Globus pallidus (tissue), 1 donor: Measurements from ENCODE around the gene LARGE1.

ENCODE experiments used
- DNase-seq: peaks from one replicate; pipeline ENCODE4 v3.0.0-alpha.2; 2015; ENCODE audit warnings: low spot score

LARGE1 gene

GRCh38 chr22:33774781-33775180 is 145.5 kb downstream of the LARGE1 start:
- no peak for DNase-seq

GRCh38 chr22:33772745-33773144 is 147.5 kb downstream of the LARGE1 start:
- no peak for DNase-seq

GRCh38 chr22:33771136-33771535 is 149.1 kb downstream of the LARGE1 start:
- no peak for DNase-seq

DNA sequence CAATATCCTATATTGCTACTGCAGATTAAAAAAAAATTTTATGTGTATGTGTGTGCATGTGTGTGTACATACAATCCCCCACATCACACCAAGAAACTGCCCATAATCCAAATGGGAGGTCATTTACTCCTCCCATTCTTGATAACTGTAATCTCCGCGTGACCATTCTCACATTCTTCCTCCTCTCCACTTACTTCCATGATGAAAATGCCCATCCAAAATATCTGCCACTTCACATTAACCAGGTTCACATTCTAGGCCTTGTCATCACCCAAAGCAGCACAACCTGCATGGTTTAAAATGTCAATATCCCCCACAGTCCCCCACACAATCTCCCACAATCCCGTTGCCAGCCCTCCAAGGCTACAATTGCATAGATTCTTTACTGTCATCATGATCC is 149.6 kb downstream of the LARGE1 start:
- no peak for DNase-seq

DNA sequence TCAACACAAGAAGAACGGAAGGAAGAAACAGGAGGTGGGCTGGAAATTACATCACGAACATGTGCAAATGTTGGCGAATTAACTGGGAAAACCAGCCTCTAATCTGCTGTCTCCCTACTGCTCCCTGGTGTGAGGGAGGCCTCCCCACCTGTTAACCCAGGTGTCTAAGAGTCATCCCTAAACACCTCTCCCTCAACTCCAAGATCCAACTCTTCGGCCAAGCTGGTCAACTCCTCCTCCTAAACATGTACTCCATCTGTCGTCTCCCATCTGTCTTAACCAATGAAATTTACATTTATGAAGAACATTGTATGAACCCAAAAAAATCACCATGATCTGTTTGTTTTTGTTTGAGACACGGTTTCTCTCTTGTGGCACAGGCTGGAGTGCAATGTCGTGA is 154.2 kb downstream of the LARGE1 start:
- no peak for DNase-seq

DNA sequence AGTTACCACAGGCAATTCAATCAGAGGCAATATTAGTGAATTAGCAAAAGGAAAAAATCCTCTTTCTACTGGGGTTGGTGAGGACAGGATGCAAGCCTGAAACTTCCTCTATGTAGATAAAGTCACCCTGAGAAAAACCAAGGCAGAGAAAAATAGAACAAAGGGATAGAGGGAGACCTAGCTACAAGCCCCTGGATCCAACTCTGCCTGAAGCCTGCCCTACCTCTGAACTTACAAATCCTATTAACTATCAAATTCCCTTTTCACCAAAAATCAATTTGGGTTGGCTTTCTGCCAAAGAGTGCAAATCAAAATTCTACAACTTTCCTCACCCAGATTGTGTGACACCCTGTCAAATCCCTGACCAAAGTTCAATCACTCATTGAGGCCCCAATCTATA is 161.3 kb downstream of the LARGE1 start:
- DNase-seq = no peak

- no peak for DNase-seq
These were observed 162.3 kb downstream of the LARGE1 start for GRCh38 chr22:33757802-33758483.

GRCh38 chr22:33757041-33757801 is 163.1 kb downstream of the LARGE1 start:
- DNase-seq = no peak

DNA sequence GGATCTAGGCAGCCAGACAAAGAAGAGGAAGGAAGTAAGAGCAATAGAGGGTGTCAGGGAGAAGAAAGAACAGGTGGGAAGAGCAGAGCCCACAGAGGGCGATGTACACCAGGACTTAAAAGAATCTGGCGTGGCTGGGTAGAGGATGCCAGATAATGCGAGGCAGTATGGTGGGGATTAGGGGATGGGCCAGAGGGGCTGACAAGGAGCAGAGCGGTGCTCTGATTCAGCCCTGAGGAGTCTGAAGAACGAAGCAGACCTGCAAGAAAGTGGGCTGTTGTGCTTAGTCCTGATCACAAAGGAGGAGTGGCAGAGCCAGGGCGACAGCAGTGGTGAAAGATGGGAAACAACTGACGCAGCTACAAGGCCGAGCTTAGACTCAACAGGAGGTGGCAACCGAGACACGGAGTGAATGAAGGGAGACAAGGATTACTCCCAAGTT is 163.7 kb downstream of the LARGE1 start:
- no peak for DNase-seq

GRCh38 chr22:33748714-33749113 is 171.6 kb downstream of the LARGE1 start:
- DNase-seq = no peak

- no peak for DNase-seq
These were observed 172.6 kb downstream of the LARGE1 start for GRCh38 chr22:33747576-33748180.

DNA sequence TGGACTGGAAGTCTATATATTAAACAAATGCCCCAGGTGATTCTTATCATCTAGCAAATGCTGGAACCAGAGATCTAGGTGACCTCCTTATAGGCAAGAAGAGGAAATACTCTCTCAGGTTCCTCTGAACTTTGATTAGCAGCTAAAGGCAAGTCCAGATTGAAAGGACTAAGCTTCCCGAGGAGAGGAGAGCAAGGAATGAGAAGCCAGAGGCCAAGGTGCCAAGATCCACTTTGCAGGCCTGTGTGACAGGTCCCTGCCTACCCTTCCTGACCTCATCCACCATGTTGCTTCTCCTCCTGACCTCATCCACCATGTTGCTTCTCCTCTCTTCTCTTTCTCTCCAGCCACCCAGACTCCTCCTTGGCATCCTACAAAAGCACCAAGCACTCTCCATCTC is 173.2 kb downstream of the LARGE1 start:
- no peak for DNase-seq

GRCh38 chr22:33746501-33746928 is 173.8 kb downstream of the LARGE1 start:
- no peak for DNase-seq

DNA sequence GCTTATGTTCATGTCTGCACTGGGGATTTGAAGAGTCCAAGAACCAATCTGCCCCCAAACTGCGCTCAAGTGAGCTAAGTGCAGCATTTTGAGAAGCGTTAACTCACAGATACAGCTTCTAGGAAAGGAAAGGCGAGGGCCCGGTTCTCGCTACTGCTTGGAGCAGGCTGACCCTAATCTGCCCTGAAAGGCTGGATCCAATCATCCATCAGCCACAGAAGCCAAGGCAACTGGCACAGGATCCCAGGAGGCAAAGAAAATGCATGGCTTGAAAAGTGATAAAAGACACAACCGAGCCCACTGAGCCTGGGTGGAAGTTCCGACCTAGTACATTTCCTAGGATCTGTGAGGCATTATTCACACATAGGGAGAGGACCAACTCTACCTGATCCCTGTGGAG is 174.8 kb downstream of the LARGE1 start:
- no peak for DNase-seq

DNA sequence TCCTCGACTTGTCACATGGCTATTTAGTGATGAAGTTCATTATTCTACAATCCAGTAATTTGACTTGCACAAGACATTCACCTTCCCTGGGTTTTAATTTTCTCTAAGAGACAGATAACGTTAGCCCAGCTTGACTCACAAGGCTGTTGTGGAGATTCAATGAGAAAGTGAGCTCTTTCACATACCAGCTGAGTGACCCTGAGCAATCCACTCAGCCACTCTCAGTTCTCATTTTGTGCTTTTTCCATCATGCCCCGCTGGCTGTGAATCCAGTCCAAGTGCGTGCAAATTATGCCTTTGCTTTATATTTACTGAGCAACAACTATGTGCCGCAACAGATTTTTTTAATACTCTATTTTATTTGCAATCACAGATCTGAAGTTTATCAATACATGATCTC is 176.5 kb downstream of the LARGE1 start:
- no peak for DNase-seq

DNA sequence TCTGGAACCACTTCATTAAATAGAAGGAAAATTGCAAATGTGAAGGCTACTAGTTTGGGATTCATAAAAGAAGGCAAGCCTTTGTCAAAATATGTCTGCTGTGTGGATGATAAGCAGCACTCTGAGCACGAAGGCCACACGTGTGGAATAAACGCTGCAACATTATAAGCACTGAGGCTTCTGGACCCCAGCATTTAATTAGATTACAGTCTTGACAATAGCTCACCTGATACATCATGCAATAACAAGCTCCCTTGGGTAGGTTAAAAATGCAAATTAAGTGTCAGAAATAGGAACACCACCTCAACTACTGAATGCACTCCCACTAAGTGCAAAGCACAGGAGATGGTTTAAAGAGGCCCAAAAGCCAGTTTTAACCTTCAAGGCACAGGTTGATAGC is 179.3 kb downstream of the LARGE1 start:
- DNase-seq = no peak

DNA sequence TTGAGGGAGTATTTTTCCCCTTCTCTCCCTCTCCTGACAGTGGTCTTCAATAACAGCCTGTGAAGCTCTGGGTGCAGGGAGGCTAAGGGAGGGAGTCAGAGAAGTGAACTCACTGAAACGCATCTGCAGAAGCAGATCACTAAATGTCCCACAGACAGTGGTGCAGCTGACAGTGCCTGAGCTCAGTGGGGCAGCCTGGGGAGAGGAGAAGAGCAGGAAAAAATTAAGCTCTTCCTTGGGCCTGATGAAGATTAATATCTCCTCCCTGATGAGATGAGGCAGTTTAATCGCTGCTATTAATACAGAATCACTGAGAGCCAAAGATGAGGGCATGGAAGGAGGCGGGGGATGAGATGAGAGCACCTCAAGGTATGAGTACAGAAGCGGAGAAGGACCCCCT is 180.8 kb downstream of the LARGE1 start:
- DNase-seq = no peak

GRCh38 chr22:33737662-33738061 is 182.6 kb downstream of the LARGE1 start:
- DNase-seq = no peak

GRCh38 chr22:33735978-33736377 is 184.3 kb downstream of the LARGE1 start:
- no peak for DNase-seq

GRCh38 chr22:33728847-33729246 is 191.4 kb downstream of the LARGE1 start:
- no peak for DNase-seq

DNA sequence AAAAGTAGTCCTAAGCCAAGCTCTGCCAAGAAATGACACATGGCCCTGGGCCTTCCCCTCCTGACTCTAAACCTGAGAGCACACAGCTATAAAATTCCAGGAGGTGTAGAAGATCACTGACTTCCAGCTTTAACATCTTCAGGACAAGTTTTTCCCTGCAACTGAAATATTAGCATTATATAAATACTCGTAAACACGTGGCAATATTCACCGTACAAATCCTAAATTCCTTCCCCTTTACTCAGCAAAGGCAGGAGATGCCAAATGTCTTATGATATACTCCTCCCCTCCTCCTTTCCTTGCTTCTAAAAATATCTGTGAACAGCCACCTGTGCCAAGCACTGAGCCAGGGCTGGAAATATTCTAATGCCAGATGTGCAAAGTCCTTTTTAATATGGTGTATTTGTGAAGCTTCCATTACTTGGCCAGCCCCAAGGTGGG is 194.0 kb downstream of the LARGE1 start:
- DNase-seq = no peak

- no peak for DNase-seq
These were observed 196.4 kb downstream of the LARGE1 start for GRCh38 chr22:33723915-33724314.

DNA sequence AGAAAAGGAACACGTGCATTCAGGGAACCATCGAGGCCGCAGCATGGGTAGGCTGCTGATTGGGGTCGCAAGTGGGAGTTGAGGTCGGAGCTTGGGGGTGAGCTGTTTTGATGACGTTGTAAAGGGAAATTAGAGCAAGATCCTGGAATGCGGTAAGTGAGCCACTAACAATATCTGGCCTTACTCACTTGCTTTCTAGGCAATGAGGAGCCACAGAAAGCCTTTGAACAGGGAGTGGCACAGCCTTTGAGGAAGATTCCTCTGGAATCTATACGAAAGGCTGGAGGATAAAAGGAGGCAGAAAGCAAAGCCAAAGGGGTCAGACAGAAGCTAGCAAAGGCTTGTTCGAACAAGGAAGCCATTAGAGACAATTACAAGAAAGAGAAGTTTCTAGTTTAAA is 197.5 kb downstream of the LARGE1 start:
- DNase-seq = no peak
